Activated gamma-delta T cell treated with anti-CD3 and anti-CD28 coated beads, Interleukin-2, amount 50 U/mL, for 16 hours (primary cell): Measurements from ENCODE around the gene CFAP70.

ENCODE experiments used
- DNase-seq: peaks from one replicate; pipeline ENCODE4 v3.0.0-alpha.2; 2020; ENCODE audit warnings: low read depth

The CFAP70 gene

GRCh38 chr10:73215749-73216148 is 142.9 kb downstream of the CFAP70 start:
- DNase-seq = no peak

- no peak for DNase-seq
These were observed 147.4 kb downstream of the CFAP70 start for GRCh38 chr10:73211106-73211811.

GRCh38 chr10:73210395-73211105 is 148.1 kb downstream of the CFAP70 start:
- DNase-seq = no peak

GRCh38 chr10:73209705-73210104 is 149.0 kb downstream of the CFAP70 start:
- no peak for DNase-seq

GRCh38 chr10:73207883-73208282 is 150.8 kb downstream of the CFAP70 start:
- no peak for DNase-seq

GRCh38 chr10:73206385-73206784 is 152.3 kb downstream of the CFAP70 start:
- DNase-seq = no peak

- DNase-seq = no peak
These were observed 152.8 kb downstream of the CFAP70 start for GRCh38 chr10:73205890-73206289.

- DNase-seq = no peak
These were observed 153.6 kb downstream of the CFAP70 start for GRCh38 chr10:73205081-73205480.
